Mesothelial cell of epicardium (in vitro differentiated cells): ENCODE results near the gene PDE4DIP. TPM values are rescaled to one million over a fixed set of nuclear protein-coding genes. Genes with fewer than 3 reads are reported as not detected.
"Not testable (repeated sequence)": the region's sequence is repeated elsewhere in the genome, so short reads cannot be mapped to it uniquely, and the experiment has no call there.

Experiments used
- DNase-seq, 2 experiments: peaks; one replicate each; pipeline ENCODE4 v3.0.0; 2021; ENCODE audit warnings: low spot score in 2 of 2; ENCODE audit not compliant: unreplicated experiment in 2 of 2
- H3K27ac Mint-ChIP-seq: 2 replicates; pipeline ENCODE4 v1.8.0; 2021; ENCODE audit warnings: mixed read lengths
- H3K27me3 Mint-ChIP-seq: 2 replicates; pipeline ENCODE4 v1.8.0; 2021; ENCODE audit warnings: low read depth, mixed read lengths
- H3K36me3 Mint-ChIP-seq: 2 replicates; pipeline ENCODE4 v1.8.0; 2021; ENCODE audit warnings: mixed read lengths
- H3K4me1 Mint-ChIP-seq: 2 replicates; pipeline ENCODE4 v1.8.0; 2021; ENCODE audit warnings: mixed read lengths
- H3K4me3 Mint-ChIP-seq: 2 replicates; pipeline ENCODE4 v1.8.0; 2021; ENCODE audit warnings: mild to moderate bottlenecking, moderate library complexity, mixed read lengths
- H3K9me3 Mint-ChIP-seq: 2 replicates; pipeline ENCODE4 v1.8.0; 2021; ENCODE audit warnings: mixed read lengths
- total RNA-seq: library from RNA; stranded (reverse); gene quantifications from 3 replicates; pipeline ENCODE4 v1.2.1, GENCODE V29; 2021

The PDE4DIP gene
- total RNA-seq, 1 donor from 2014 or later: 46.4 TPM

DNA sequence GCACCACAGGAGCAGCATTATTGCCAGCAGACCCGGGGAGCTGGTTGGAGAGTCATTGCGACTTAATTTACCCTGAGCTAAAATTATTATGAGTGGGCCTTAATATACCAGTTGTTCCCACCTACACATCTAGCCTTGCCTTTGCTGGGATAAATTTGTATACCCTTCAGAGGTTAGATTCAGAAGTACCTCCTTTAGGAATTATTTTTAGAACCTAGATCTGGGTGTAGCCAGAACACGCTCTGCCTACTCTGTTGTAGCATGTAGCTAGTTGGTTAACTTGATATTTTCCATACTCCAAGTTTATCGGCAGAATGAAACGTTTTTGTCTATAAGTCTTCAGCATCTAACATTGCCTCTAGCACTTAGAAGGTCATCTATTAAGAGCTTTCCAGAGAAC, 9.1 kb downstream of the PDE4DIP start:
- not testable (repeated sequence) for H3K27ac Mint-ChIP-seq, H3K4me3 Mint-ChIP-seq, DNase-seq, H3K36me3 Mint-ChIP-seq, H3K27me3 Mint-ChIP-seq, H3K4me1 Mint-ChIP-seq, H3K9me3 Mint-ChIP-seq

DNA sequence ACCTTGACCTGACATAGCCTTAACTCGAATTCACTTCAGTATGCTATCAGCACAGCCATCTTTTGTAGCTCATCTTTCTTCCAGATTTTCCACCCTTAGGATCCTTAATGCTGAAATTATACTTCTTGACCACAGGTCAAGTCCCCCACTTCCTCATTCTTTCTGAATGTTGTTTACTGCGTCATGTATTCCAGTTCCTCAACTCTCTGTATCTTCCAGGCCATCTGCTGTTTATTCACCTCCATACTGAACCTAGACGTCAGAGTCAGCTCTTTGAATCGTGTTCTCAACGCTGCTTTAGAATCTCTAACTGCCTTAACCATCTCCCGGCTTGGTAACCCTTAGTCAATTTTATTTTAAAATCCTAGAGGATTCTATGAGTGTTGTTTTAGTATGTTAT, 9.8 kb downstream of the PDE4DIP start:
- H3K4me3 Mint-ChIP-seq, H3K4me1 Mint-ChIP-seq, DNase-seq, H3K27ac Mint-ChIP-seq, H3K36me3 Mint-ChIP-seq, H3K9me3 Mint-ChIP-seq, H3K27me3 Mint-ChIP-seq: not testable (repeated sequence)

DNA sequence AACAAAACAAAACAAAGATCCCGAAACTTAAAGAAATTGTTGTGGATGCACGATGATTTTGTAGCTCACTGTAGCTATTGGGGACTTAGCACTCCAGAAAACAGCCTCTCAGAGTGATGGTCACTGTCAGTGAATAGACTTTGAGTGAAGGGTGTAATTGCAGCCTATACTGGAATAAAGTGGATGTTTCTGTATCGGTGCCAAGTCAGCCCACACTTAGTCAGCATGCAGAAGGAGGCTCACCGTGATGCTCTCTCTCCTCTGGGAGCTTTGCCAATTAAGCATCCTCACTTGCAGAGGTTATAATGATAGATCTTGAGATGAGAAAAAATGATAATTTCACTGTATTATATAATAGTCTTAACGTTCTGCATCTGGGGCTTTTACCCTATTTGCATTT, 11.1 kb downstream of the PDE4DIP start:
- H3K36me3 Mint-ChIP-seq, H3K27ac Mint-ChIP-seq, H3K27me3 Mint-ChIP-seq, DNase-seq, H3K9me3 Mint-ChIP-seq, H3K4me1 Mint-ChIP-seq, H3K4me3 Mint-ChIP-seq: not testable (repeated sequence)

DNA sequence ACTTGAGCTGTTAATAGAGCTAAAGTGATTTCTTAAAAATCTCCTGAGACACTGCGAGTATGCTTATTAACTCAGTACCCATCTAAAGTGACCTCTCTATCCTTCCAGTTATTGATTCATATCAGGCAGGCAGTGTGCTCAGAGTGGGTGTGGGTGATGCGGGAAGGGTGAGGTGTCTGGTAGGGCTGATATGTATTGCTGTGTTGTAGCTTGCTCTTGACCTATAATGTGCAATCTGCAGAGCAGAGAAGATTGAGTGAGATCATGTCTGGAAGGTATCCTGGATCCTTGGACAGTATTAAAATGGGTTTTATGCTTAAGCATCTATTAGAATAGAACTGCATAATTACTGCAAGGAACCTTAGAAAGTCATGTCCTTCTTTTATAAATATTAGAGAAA, 15.8 kb downstream of the PDE4DIP start:
- H3K4me3 Mint-ChIP-seq, H3K27me3 Mint-ChIP-seq, H3K4me1 Mint-ChIP-seq, DNase-seq, H3K9me3 Mint-ChIP-seq, H3K27ac Mint-ChIP-seq, H3K36me3 Mint-ChIP-seq: not testable (repeated sequence)

DNA sequence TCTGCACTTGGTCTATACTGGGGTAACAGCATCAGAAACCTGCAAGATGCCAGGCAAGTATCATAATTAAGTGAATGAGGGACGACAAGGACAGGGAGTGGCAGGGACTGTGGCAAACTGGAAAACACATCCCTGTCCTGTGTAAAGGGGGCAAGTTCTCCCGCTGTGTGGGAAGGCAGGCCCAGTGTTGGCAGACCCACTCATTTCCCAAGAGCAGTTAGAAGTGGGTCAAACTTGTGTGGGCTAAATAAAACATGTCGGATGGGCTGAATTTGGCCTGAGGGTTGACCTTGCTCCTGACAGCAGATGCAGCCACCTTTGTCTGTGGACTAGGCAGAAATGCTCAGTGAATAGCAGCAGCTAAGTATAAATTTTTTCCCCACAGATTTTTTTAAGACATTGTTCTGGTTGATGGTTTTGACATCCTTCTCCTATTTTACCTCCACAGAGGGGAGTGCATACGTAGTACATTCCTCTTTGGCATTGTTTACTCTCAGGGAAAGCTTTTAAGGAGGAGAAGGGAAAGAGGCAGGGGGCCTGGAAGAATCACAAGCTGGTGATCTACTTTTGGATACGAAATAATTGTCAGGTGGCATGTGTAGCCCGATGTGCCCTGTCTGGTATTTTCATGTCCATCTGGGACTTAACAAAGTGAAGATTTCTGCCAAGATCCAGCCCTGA, 16.5 kb downstream of the PDE4DIP start:
- H3K27me3 Mint-ChIP-seq, H3K4me1 Mint-ChIP-seq, H3K27ac Mint-ChIP-seq, H3K9me3 Mint-ChIP-seq, H3K4me3 Mint-ChIP-seq, H3K36me3 Mint-ChIP-seq, DNase-seq: not testable (repeated sequence)

DNA sequence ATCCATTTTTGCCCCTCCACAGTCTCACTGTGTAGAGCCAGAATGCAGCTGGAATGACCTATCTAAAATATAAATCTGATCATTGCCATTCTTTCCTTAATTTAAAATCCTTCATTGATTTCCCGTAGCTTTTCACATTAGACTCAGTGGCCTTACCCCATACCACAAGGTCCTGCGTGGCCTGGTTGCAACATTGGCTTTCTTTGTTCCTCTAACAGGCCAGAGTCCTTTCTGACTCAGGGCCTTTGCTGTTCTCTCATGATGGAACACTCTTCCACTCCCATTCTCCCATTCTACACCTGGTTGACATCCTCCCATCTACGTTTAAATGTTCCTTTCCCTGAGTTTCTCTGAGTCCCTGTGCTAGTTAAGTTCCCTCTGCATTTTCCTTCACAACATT, 18.4 kb downstream of the PDE4DIP start:
- not testable (repeated sequence) for H3K9me3 Mint-ChIP-seq, H3K4me3 Mint-ChIP-seq, H3K27me3 Mint-ChIP-seq, H3K27ac Mint-ChIP-seq, H3K36me3 Mint-ChIP-seq, DNase-seq, H3K4me1 Mint-ChIP-seq

DNA sequence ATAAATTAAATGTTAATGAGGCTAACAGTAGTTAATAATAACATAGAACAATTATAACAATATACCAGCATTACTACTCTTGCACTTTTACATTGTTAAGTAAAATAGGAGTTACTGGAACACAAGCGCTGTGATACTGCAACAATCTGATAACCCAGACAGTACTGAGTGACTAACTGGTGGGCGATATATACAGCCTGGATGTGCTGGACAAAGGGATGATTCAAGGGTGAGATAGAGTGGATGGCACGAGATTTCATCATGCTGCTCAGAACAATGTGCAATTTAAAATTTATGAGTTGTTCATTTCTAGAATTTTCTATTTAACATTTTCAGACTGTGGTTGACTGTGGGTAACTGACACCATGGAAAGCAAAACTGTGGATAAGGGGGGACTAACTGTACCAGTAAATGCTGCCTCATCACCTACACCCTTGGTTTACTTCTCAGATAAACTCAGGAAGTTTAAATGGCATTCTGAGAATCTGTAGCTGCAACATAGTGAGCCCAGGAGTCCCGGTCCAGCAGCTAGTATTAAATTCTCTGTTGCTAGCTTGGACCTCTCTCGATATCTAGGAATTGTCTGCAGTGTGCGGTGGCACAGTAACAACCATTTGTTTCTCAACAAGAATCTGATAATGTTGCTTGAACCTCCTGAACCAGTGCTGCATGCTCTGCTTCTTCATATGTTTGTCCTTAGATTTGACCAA, 24.9 kb downstream of the PDE4DIP start:
- DNase-seq, H3K27me3 Mint-ChIP-seq, H3K4me1 Mint-ChIP-seq, H3K9me3 Mint-ChIP-seq, H3K36me3 Mint-ChIP-seq, H3K4me3 Mint-ChIP-seq, H3K27ac Mint-ChIP-seq: not testable (repeated sequence)

DNA sequence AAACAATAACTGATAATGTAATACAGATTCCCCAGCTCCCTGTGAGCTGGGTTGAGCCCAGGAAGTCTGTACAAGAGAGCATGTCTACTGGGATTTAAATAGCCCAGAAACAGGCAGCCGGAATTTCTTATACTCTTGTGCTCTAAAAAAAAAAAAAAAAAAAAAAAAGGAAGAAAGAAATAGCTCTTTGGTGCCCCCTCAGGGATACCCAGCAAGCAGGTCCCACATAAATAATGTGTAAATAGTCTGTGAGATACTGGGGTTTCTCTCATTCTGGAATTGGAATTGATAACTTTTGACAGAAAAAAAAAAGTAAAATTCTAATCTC, 25.4 kb downstream of the PDE4DIP start:
- H3K4me3 Mint-ChIP-seq, H3K27ac Mint-ChIP-seq, H3K9me3 Mint-ChIP-seq, H3K4me1 Mint-ChIP-seq, H3K27me3 Mint-ChIP-seq, DNase-seq, H3K36me3 Mint-ChIP-seq: not testable (repeated sequence)

DNA sequence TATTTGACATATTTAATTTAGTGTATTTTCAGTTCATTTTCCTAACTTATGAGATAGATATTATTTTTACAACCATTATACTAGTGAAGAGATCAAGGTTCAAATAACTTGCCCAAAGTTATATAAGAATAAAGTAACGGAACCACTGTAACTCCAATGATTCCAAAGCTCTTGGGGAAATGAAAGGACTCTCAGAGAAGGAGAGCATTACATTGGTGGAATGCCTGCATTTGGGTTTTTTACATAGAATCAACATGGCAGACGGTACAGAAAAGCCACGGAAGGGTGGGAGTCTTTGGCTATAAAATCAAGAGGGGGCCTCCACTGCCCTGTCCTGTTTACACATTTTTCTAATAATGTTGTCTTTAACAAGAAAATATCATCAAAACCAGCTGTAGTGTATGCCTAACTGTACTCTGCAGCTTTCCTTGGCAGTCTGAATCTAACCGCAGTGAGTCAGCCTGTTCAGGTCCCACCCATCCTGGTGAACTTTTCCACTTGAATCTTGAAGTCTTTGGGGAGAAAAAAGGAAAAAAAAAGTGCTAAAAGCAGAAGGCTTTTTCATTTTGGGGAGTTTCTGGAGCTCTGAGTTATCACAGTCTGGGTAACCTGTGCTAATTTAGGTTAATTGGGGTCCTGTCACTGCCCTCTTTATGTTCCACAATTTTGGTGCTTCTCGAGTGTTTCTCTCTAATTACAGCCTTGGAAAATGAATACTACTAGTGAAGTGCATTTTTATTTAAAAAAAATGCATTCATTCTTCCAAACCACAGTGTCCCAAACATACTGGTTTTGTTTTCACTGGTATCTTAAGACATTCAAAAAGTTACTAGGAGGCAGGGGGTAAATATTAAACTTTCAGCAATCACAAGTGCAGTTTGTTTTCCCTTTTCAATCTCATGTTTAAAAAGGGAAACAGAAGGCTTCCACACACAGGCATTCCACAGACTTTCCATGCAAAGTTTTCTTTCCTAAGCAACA, 30.5 kb downstream of the PDE4DIP start:
- H3K36me3 Mint-ChIP-seq, H3K4me1 Mint-ChIP-seq, DNase-seq, H3K27ac Mint-ChIP-seq, H3K4me3 Mint-ChIP-seq, H3K27me3 Mint-ChIP-seq, H3K9me3 Mint-ChIP-seq: not testable (repeated sequence)

DNA sequence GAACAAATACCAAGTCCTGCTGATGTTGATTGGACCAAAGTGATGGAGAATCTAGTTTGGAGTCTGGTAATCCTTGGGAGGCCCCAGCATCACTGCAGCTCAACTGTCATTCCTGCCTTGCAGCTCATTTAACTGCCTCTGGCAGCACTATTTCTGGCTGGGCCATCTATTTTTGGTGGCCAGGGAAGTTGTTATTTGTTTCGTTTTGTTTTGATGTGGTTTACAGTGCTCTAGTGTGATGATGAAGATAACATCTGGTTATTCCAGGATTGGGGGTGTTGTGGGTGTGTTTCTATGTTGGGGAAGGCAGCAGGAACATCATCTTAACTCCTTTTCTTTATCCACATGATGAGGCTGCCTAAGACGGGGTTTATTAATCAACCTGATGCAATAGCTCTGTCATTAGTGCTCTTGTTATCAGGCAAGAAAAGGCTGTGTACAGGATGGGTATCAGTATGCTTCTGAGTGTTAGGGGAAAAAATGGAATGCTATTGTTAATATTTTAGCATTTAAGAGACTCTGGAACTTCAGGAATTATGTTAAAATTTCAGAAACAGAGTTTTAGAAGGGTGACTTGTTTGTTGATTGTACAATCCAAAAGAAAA, 35.7 kb downstream of the PDE4DIP start:
- not testable (repeated sequence) for H3K4me1 Mint-ChIP-seq, H3K36me3 Mint-ChIP-seq, H3K9me3 Mint-ChIP-seq, H3K27ac Mint-ChIP-seq, H3K4me3 Mint-ChIP-seq, H3K27me3 Mint-ChIP-seq, DNase-seq

DNA sequence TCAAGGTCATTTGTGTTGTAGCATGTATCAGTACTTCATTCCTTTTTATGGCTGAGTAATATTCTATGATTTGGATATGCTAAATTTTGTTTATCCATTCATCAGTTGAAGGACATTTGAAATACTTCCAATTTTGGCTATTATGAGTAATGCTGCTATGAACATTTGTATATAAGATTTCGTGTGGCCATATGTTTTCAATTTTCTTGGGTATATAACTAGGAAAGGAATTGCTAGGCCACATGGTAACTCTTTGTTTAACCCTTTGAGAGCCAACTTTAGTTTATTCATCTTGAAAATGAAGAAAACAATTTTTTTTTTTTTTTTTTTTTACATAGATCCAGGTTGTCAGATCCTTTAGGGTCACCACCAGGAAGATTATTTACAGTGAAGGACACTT, 37.0 kb downstream of the PDE4DIP start:
- not testable (repeated sequence) for H3K9me3 Mint-ChIP-seq, H3K36me3 Mint-ChIP-seq, H3K4me3 Mint-ChIP-seq, DNase-seq, H3K27me3 Mint-ChIP-seq, H3K4me1 Mint-ChIP-seq, H3K27ac Mint-ChIP-seq

DNA sequence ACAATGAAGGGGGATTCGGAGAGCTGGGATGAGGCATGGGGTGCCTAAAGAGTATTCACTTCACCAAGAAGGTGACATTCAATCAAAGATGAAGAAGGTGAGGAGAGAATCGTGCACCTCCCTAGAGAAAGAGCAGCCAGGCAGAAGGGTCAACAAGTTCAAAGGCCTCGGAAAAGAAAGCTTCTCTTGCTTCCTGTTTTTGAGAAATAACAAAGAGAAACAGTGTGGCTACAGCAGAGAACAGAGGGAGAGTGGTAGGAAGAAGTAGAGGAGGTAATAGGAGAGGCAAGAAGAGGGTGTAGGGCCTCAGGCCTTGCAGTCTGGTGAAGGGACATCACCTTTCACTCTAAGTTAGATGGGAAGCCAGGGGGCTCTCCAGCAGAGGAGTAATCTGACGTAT, 41.0 kb downstream of the PDE4DIP start:
- DNase-seq, H3K4me3 Mint-ChIP-seq, H3K4me1 Mint-ChIP-seq: not testable (repeated sequence)

DNA sequence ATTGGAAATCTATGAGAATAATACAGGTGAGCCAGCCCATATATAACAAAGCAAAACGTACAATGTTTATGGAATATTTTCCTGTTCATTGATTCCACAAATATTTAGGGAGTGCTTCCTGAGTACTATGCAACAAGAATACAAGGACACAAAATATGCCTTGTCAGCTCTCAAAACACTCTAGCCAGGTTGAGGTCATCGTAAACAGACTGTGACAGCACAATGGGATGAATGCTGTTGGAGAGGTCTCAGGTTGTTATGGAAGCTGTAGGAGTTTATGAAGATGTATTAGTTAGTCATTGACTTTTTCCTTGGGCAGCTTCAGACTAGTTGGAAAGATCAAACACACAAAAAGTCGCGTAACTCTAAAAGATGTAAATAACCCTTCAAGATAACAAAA, 42.1 kb downstream of the PDE4DIP start:
- not testable (repeated sequence) for H3K4me1 Mint-ChIP-seq, H3K4me3 Mint-ChIP-seq, H3K36me3 Mint-ChIP-seq, H3K27me3 Mint-ChIP-seq, H3K9me3 Mint-ChIP-seq, H3K27ac Mint-ChIP-seq, DNase-seq

More for the DNA sequence above, 41.0 kb downstream of the PDE4DIP start:
- H3K36me3 Mint-ChIP-seq, H3K9me3 Mint-ChIP-seq, H3K27me3 Mint-ChIP-seq, H3K27ac Mint-ChIP-seq: not testable (repeated sequence)

DNA sequence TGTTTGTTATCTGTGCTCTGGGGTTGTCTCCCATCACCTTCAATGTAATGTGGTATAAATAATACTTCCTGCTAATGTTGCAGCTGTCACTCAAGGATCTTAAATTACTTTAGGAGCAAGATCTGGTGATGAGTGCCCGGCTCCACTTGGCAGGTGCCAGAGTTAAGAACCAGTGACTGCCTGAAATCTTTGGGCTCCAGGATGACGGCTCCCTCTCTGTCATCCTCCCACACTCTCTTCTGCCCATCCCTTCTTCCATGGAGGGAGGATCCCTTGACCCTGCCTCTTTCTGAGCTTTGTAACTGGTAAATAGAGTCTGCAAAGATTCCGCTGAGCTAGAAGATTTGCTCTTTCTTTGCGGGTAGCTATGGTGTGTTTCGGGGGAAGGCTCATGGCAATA, 44.4 kb downstream of the PDE4DIP start:
- not testable (repeated sequence) for H3K4me1 Mint-ChIP-seq, DNase-seq, H3K4me3 Mint-ChIP-seq, H3K9me3 Mint-ChIP-seq, H3K36me3 Mint-ChIP-seq, H3K27ac Mint-ChIP-seq, H3K27me3 Mint-ChIP-seq
